ENCODE measurements around the gene SNX33.
"Not testable (repeated sequence)": the region's sequence is repeated elsewhere in the genome, so short reads cannot be mapped to it uniquely, and the experiment has no call there.

SNX33 gene

DNA sequence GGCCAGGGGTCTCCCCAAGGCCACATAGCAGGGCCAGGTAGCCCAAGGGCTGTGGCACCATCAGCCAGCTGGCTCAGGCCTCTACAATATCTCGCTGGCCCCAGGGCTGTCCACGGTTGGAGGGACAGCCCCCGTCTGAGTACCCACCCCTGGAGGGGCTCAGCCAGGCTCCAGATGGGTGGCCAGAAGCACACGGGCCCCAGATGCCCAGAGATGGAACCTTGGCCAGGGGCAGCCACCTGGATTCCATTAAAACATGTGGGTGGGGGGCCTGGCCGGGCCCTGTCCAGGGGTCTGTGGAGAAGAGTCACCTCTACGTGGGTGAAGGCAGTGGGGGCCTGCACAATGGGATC, 56.5 kb downstream of the SNX33 start:
- no peak overlapping the region for H3K4me3 ChIP-seq (ENCODE audit: low read depth, low read length)
- DNase-seq (ENCODE audit: low read depth), result no peak
- TF ChIP-seq POLR2A (IDR thresholded peaks at IDR 0.05; ENCODE audit: extremely low read depth, insufficient read length) (no peak), MYC (IDR thresholded peaks at IDR 0.05; ENCODE audit: low read depth, low read length) (no peak)
- TF ChIP-seq, protein P1, sequence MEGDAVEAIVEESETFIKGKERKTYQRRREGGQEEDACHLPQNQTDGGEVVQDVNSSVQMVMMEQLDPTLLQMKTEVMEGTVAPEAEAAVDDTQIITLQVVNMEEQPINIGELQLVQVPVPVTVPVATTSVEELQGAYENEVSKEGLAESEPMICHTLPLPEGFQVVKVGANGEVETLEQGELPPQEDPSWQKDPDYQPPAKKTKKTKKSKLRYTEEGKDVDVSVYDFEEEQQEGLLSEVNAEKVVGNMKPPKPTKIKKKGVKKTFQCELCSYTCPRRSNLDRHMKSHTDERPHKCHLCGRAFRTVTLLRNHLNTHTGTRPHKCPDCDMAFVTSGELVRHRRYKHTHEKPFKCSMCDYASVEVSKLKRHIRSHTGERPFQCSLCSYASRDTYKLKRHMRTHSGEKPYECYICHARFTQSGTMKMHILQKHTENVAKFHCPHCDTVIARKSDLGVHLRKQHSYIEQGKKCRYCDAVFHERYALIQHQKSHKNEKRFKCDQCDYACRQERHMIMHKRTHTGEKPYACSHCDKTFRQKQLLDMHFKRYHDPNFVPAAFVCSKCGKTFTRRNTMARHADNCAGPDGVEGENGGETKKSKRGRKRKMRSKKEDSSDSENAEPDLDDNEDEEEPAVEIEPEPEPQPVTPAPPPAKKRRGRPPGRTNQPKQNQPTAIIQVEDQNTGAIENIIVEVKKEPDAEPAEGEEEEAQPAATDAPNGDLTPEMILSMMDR (IDR thresholded peaks at IDR 0.05; ENCODE audit: low read depth, low read length), result no peak
- TF ChIP-seq, protein P2, sequence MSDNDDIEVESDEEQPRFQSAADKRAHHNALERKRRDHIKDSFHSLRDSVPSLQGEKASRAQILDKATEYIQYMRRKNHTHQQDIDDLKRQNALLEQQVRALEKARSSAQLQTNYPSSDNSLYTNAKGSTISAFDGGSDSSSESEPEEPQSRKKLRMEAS (IDR thresholded peaks at IDR 0.05; ENCODE audit: low read depth, low read length), result no peak

DNA sequence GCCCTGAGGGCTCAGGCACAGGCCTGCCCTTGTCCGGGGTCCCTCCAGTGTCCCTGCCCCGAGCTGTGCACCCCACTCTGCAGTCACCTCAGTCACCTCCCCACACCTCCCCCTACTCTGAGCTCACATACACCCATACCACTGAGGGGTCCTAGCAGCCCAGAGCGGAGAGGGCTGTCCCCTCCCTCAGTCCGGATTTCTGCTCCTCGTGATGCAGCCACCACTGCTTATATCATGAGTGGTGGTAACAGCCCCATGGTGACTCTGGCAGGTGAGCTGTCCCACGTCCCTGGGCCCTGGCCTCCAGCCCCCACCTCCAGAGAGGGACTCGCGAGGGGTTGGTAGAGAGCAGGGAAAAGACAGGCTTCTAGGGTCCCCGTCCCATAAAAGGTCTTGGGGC, 56.9 kb downstream of the SNX33 start:
- DNase-seq (ENCODE audit: low read depth), result no peak
- TF ChIP-seq POLR2A (IDR thresholded peaks at IDR 0.05; ENCODE audit: extremely low read depth, insufficient read length) (no peak), MYC (IDR thresholded peaks at IDR 0.05; ENCODE audit: low read depth, low read length) (no peak)
- TF ChIP-seq, protein P2 (IDR thresholded peaks at IDR 0.05; ENCODE audit: low read depth, low read length), result no peak
- TF ChIP-seq, protein P1 (IDR thresholded peaks at IDR 0.05; ENCODE audit: low read depth, low read length), result no peak
- no peak overlapping the region for H3K4me3 ChIP-seq (ENCODE audit: low read depth, low read length)

DNA sequence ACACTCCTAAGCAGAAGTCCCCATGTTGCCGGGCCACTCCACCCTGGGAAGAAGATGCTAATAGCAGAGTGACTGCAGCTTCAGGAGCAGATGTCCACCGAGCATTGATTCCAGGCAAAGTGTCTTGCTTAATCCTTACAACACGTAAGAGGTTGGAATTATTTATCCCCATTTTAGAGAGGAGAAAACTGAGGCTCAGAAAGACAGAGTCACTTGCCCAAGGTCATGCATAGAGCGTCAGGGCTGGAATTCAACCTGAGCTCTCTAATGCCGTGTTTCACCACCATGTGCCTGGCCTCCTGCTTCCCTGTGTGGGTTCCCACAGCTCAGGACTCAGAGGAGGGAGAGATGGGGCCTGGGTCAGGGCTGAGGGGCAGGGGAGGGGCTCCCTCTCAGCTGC, 57.7 kb downstream of the SNX33 start:
- not testable (repeated sequence) for H3K4me3 ChIP-seq (ENCODE audit: low read depth, low read length); DNase-seq (ENCODE audit: low read depth)

DNA sequence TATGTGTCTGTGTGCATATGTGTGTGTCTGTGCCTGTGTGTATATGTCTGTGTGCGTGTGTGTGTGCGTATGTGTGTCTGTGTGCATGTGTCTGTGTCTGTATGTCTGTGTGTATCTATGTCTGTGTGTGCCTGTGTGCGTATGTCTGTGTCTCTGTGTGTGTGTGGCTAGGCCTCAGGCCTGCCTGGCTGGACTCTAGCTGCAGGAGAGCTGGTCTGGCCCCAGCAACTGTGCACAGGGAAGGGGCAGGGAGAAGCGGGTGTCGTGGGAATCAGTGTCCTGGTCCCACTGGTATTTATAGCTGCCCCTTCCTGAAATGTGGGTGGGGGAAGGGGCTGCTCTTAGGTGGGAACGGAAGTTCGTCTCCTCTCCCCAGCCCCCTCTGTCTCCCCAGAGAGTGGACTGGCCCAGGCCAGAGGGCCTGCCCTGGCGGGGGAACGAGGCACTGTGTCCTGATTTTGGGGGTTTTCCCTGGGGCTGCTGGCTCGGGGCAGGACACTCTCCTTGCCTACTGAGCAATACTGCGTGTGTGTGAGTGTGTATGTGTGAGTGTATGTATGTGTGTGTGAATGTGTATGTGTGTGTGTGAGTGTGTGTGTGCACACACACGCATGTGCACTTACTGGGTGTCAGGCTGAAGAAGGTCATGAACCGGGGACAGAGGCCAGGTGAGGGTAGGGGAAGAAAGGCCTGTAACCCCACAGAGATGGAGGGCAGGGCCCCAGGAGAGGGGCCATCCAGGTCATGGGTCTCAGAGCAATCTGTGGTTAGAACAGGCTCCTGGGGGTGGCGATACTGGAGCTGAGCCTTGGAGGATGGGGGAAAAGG, 58.4 kb downstream of the SNX33 start:
- no peak overlapping the region for H3K4me3 ChIP-seq (ENCODE audit: low read depth, low read length)
- DNase-seq (ENCODE audit: low read depth), result no peak
- TF ChIP-seq POLR2A (IDR thresholded peaks at IDR 0.05; ENCODE audit: extremely low read depth, insufficient read length) (no peak), MYC (IDR thresholded peaks at IDR 0.05; ENCODE audit: low read depth, low read length) (no peak)
- TF ChIP-seq, protein P2 (IDR thresholded peaks at IDR 0.05; ENCODE audit: low read depth, low read length), result no peak
- TF ChIP-seq, protein P1 (IDR thresholded peaks at IDR 0.05; ENCODE audit: low read depth, low read length), result no peak

DNA sequence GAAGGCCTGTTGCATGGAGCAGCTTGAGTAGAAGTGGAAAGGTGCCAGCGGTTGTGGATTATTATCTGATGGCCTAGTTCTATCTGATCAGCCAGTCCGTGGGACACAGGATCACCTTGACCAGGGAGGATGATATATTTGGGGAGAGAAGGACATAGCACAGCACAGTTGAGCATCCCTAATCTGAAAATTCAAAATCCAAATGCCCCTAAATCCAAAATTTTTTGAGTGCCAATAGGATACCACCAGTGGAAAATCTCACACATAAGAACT, 58.9 kb downstream of the SNX33 start:
- TF ChIP-seq, protein P1 (IDR thresholded peaks at IDR 0.05; ENCODE audit: low read depth, low read length), result no peak
- TF ChIP-seq, protein P2 (IDR thresholded peaks at IDR 0.05; ENCODE audit: low read depth, low read length), result no peak
- TF ChIP-seq MYC (IDR thresholded peaks at IDR 0.05; ENCODE audit: low read depth, low read length), result no peak
- no peak for TF ChIP-seq POLR2A (IDR thresholded peaks at IDR 0.05; ENCODE audit: extremely low read depth, insufficient read length)
- H3K4me3 ChIP-seq (ENCODE audit: low read depth, low read length), result no peak overlapping the region
- no peak for DNase-seq (ENCODE audit: low read depth)

DNA sequence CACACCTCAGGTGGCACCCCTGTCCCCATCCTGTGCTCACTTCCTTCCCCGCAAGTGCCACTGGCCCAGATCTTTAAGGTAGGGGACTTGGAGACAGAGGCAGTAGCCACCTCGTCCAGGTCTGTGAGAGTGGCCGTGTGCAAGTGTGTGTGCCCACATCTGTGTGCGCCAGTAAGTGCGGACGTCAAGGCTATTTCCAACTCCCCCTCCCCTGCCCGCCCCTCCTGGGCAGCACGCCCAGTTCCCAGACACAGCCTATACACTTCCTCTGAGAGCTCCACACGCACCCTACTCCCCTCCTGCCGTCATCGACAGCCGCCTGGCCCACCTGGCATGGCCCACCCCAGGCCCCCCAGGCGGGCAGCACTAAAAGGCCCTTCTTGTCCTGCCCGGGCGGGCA, 61.7 kb downstream of the SNX33 start:
- not testable (repeated sequence) for H3K4me3 ChIP-seq (ENCODE audit: low read depth, low read length); DNase-seq (ENCODE audit: low read depth)

DNA sequence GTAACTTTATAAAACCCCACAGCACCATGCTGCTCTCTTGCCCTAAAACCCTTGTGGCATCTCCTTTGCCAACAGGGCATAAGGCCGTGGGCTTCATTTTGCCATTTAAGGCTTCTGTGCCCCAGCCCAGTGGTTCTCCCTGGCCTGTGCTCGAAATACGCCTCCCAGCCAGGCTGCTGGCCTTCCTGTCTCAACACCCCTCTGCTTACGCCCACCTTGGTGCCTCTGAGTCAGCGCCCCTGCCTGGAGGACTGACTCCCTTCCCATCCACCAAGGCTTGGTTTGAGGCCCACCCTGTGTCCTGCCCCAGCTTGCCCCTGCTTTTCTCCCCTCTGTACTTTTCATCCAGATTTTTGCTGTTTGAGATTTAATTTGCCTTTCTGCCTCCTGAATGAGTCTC, 63.2 kb downstream of the SNX33 start:
- not testable (repeated sequence) for H3K4me3 ChIP-seq (ENCODE audit: low read depth, low read length)
- peak; percentile 27 for DNase-seq (ENCODE audit: low read depth)

DNA sequence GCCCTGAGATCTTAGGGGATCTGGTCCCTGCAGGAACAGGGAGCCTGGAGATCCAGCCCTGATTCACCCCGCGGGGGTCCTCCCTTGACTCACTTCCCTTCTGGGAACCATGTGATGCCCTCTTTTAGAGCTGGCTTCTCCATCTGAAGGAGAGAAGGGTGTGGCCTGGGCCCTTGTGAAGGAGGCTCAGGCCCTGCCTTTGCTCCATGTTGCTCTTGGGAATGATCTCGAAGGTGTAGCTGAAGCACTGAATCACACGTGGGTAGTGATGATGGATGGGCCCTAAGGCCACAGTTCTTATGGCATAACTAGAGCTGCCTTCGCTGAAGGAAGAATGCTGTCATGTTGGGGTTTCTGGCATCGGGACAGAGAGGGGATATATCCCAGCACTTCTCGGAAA, 63.8 kb downstream of the SNX33 start:
- not testable (repeated sequence) for H3K4me3 ChIP-seq (ENCODE audit: low read depth, low read length); DNase-seq (ENCODE audit: low read depth)

Measured in NB4 (cell line).